ENCODE results near the gene PHF8. TPM values are rescaled to one million over a fixed set of nuclear protein-coding genes. Genes with fewer than 3 reads are reported as not detected.

The PHF8 gene
- total RNA-seq, 1 donor = 18.1 TPM

- Histone ChIP-seq H3K4me1 (ENCODE audit: insufficient read depth, low read length) (peaks cover 3% of the 10 kb centered on the region), H3K4me2 (ENCODE audit: insufficient read depth, low read length) (peak overlapping the region; percentile 86), H3K27ac (ENCODE audit: low read depth, low read length) (peak overlapping the region; percentile 77), H2AFZ (ENCODE audit: low read length) (peak overlapping the region; percentile 91), H3K36me3 (ENCODE audit: insufficient read depth, low read length) (peaks cover 5% of the 10 kb centered on the region), H3K27me3 (ENCODE audit: insufficient read depth, low read length) (no peaks in the 10 kb centered on the region), H3K79me2 (ENCODE audit: insufficient read depth, low read length) (peaks cover 8% of the 10 kb centered on the region), H3K4me3 (ENCODE audit: insufficient read depth, low read length) (peak overlapping the region; percentile 77), H4K20me1 (ENCODE audit: insufficient read depth, low read length) (no peaks in the 10 kb centered on the region), H3K9me3 (ENCODE audit: low read depth, low read length) (no peaks in the 10 kb centered on the region)
- TF ChIP-seq CTCF (IDR thresholded peaks at IDR 0.05; ENCODE audit: extremely low read depth, low read depth, low read length) = no peak
- DNase-seq (ENCODE audit: insufficient read length, low spot score, missing footprints) = peak; percentile 54
These were observed 635 bp upstream of the PHF8 start for GRCh38 chrX:54044877-54045338.

GRCh38 chrX:54043541-54044125 is 640 bp downstream of the PHF8 start:
- H3K4me1 ChIP-seq (ENCODE audit: insufficient read depth, low read length) = peaks cover 3% of the 10 kb centered on the region
- peak; percentile 63 for DNase-seq (ENCODE audit: insufficient read length, low spot score, missing footprints)

GRCh38 chrX:54043056-54043455 is 1.2 kb downstream of the PHF8 start:
- no peaks in the 10 kb centered on the region for H3K27me3 ChIP-seq (ENCODE audit: insufficient read depth, low read length)
- peak overlapping the region; percentile 77 for H3K4me3 ChIP-seq (ENCODE audit: insufficient read depth, low read length)
- no peak for DNase-seq (ENCODE audit: insufficient read length, low spot score, missing footprints)
- H3K4me2 ChIP-seq (ENCODE audit: insufficient read depth, low read length) = peak overlapping the region; percentile 87
- peaks cover 3% of the 10 kb centered on the region for H3K4me1 ChIP-seq (ENCODE audit: insufficient read depth, low read length)
- peaks cover 8% of the 10 kb centered on the region for H3K79me2 ChIP-seq (ENCODE audit: insufficient read depth, low read length)
- peaks cover 9% of the 10 kb centered on the region for H3K36me3 ChIP-seq (ENCODE audit: insufficient read depth, low read length)
- no peak for TF ChIP-seq CTCF (IDR thresholded peaks at IDR 0.05; ENCODE audit: extremely low read depth, low read depth, low read length)
- H3K27ac ChIP-seq (ENCODE audit: low read depth, low read length) = peak overlapping the region; percentile 77
- H2AFZ ChIP-seq (ENCODE audit: low read length) = peak overlapping the region; percentile 51
- no peaks in the 10 kb centered on the region for H4K20me1 ChIP-seq (ENCODE audit: insufficient read depth, low read length)
- H3K9me3 ChIP-seq (ENCODE audit: low read depth, low read length) = no peaks in the 10 kb centered on the region

More at GRCh38 chrX:54043541-54044125, 640 bp downstream of the PHF8 start:
- peak overlapping the region; percentile 87 for H3K4me2 ChIP-seq (ENCODE audit: insufficient read depth, low read length)
- H2AFZ ChIP-seq (ENCODE audit: low read length) = peak overlapping the region; percentile 51
- peak overlapping the region; percentile 77 for H3K27ac ChIP-seq (ENCODE audit: low read depth, low read length)
- peak overlapping the region; percentile 77 for H3K4me3 ChIP-seq (ENCODE audit: insufficient read depth, low read length)
- peaks cover 8% of the 10 kb centered on the region for H3K79me2 ChIP-seq (ENCODE audit: insufficient read depth, low read length)
- no peaks in the 10 kb centered on the region for H4K20me1 ChIP-seq (ENCODE audit: insufficient read depth, low read length)
- no peaks in the 10 kb centered on the region for H3K27me3 ChIP-seq (ENCODE audit: insufficient read depth, low read length)
- H3K9me3 ChIP-seq (ENCODE audit: low read depth, low read length) = no peaks in the 10 kb centered on the region
- peaks cover 9% of the 10 kb centered on the region for H3K36me3 ChIP-seq (ENCODE audit: insufficient read depth, low read length)
- no peak for TF ChIP-seq CTCF (IDR thresholded peaks at IDR 0.05; ENCODE audit: extremely low read depth, low read depth, low read length)

GRCh38 chrX:54042609-54043021 is 1.7 kb downstream of the PHF8 start:
- Histone ChIP-seq H3K4me2 (ENCODE audit: insufficient read depth, low read length) (peak overlapping the region; percentile 87), H3K79me2 (ENCODE audit: insufficient read depth, low read length) (peaks cover 8% of the 10 kb centered on the region), H3K27ac (ENCODE audit: low read depth, low read length) (peak overlapping the region; percentile 20)

More at GRCh38 chrX:54042609-54043021, 1.7 kb downstream of the PHF8 start:
- H3K27me3 ChIP-seq (ENCODE audit: insufficient read depth, low read length) = no peaks in the 10 kb centered on the region
- no peak overlapping the region for H2AFZ ChIP-seq (ENCODE audit: low read length)
- H3K4me3 ChIP-seq (ENCODE audit: insufficient read depth, low read length) = peak overlapping the region; percentile 77
- DNase-seq (ENCODE audit: insufficient read length, low spot score, missing footprints) = peak; percentile 78
- H3K36me3 ChIP-seq (ENCODE audit: insufficient read depth, low read length) = peaks cover 10% of the 10 kb centered on the region
- TF ChIP-seq CTCF (IDR thresholded peaks at IDR 0.05; ENCODE audit: extremely low read depth, low read depth, low read length) = peak; percentile 23
- peaks cover 3% of the 10 kb centered on the region for H3K4me1 ChIP-seq (ENCODE audit: insufficient read depth, low read length)
- no peaks in the 10 kb centered on the region for H4K20me1 ChIP-seq (ENCODE audit: insufficient read depth, low read length)
- no peaks in the 10 kb centered on the region for H3K9me3 ChIP-seq (ENCODE audit: low read depth, low read length)

Measured in osteoblast (primary cell).